GM19467 (cell line): ENCODE results near the gene SLC7A7.
A peak's percentile ranks its signal among the peaks of the same experiment; 100 is the strongest.
"Not testable (repeated sequence)": the region's sequence is repeated elsewhere in the genome, so short reads cannot be mapped to it uniquely, and the experiment has no call there.

ENCODE experiments used
- ATAC-seq: cut with Tn5 transposase; IDR thresholded peaks from one replicate; pipeline ENCODE4 v1.9.1; 2021; ENCODE audit warnings: mild to moderate bottlenecking, moderate library complexity; ENCODE audit not compliant: unreplicated experiment

SLC7A7 gene

GRCh38 chr14:22814941-22815713 is at the start of gene SLC7A7:
TSS of gene SLC7A7 (minus strand) at chr14:22815435. CDS start at chr14:22813398, 2,037 bp downstream.
- no peak for ATAC-seq

- ATAC-seq: no peak
These were observed 49.7 kb upstream of the SLC7A7 start for GRCh38 chr14:22864979-22865378.

- no peak for ATAC-seq
These were observed 46.4 kb upstream of the SLC7A7 start for GRCh38 chr14:22861651-22862050.

GRCh38 chr14:22860377-22860776 is 45.1 kb upstream of the SLC7A7 start:
- ATAC-seq: not testable (repeated sequence)

- no peak for ATAC-seq
These were observed 41.2 kb upstream of the SLC7A7 start for GRCh38 chr14:22856428-22856827.

DNA sequence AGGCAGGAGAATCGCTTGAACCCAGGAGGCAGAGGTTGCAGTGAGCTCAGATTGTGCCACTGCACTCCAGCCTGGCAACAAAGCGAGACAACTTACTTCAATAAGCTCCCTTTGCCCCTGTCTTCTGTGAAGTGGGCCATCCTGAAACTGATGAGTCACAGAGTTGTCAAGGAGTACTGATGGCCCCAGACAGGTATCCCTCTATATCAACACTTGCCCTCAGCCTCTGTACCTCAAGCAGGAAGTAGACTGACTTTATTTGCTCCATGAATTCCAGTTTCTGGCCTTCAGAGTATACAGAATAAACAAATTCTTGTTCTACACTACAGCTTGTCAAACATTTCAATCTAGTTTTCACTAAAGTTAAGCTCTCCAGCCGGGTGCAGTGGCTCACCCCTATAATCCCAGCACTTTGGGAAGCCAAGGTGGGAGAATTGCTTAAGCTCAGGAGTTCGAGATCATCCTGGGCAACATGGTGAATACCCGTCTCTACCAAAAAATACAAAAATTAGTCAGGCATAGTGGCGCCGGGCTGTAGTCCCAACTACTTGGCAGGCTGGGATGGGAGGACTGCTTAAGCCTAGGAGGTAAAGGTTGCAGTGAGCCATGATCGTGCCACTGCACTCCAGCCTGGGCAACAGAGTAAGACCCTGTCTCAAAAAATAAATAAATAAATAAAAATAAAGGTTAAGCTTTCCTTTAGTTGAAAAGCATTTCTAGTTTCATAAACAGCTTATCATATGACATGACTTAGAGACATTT is 39.9 kb upstream of the SLC7A7 start:
- no peak for ATAC-seq

- not testable (repeated sequence) for ATAC-seq
These were observed 39.1 kb upstream of the SLC7A7 start for GRCh38 chr14:22854296-22854695.

GRCh38 chr14:22852940-22853767 is 37.9 kb upstream of the SLC7A7 start:
- peak; percentile 50 for ATAC-seq

DNA sequence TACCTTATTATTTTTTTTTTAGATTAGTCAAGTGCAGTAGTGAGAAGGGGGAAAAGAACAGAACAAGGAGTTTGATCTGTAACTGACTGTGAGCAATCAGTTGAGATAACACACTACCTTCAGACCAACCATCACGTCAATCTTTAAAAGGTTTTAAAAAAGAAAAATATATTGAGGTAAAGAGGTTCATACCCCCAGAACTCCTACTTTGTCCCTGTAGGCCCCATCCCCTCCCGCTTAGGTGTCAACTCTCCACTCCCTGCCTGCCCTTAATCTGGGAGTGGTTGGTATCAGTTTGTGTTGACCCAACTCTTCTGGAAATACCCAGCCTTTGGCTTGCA is 37.3 kb upstream of the SLC7A7 start:
- ATAC-seq: no peak

GRCh38 chr14:22852178-22852577 is 36.9 kb upstream of the SLC7A7 start:
- not testable (repeated sequence) for ATAC-seq

DNA sequence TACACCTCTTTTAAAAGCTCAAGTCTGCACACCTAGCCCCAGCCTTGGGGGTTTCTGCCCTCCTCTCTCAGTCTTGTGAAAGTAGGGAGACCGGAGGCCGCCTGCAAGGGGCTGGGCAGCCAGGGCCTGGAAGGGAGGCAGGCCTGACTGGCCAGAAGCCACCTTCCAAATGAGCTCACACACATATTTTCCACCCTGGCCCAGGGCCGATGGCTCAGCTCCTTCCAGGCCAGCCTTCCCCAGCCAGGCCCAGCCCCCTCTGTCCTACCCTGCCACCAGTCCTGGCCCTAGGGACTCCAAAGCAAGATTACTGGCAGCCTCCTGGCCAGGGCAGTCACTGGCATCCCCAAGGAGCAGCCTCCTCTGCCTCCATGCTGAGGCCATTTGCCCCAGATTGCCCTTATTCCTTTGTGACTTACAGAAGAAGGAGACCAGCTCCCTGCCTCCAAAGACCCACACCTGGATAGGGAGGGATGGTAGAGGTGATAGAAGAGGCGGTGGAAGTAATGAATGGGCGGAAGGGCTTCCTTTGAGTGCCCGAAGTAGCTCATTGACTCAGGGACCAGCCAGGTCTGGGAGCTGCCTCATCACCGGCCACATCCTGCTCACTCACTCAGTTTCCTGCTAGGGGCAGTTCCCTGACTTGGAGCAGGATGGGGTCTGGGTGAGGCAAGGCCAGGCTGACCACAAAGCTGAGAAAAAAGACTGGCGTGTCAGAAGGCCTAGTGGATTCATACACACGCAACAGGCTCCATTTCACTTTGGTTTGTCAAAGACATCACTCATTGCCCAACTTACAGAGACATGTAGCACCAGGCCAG is 35.9 kb upstream of the SLC7A7 start:
- ATAC-seq: no peak

DNA sequence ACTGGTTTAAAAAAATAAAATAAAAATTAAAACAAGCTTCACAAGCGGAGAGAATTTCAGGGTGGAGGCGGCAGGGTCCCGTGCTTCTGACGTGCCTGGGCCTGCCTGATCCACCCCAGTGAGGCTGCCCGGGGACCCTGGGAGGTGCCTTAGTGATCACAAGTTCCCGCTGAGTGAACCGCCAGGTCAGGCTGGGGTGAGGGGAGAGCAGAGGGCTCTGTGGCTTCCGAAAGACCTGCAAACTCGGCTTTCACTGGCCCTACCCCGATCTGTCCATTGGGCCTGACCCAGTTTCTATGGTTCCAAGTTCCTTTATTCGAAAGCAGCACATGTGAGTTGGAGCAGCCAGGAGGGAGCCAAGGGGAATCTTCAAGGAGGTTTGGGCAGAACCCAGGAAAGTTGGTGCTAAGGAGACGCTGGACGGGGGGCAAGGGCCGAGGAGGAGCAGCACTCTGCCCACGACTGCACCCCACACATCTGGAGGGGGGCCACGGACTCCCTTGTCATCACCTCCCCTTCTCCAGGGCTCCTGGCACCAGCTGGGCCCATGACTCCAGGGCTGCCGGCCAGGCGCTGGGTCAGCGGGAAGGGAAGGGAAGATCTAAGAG is 34.1 kb upstream of the SLC7A7 start:
- ATAC-seq: no peak

DNA sequence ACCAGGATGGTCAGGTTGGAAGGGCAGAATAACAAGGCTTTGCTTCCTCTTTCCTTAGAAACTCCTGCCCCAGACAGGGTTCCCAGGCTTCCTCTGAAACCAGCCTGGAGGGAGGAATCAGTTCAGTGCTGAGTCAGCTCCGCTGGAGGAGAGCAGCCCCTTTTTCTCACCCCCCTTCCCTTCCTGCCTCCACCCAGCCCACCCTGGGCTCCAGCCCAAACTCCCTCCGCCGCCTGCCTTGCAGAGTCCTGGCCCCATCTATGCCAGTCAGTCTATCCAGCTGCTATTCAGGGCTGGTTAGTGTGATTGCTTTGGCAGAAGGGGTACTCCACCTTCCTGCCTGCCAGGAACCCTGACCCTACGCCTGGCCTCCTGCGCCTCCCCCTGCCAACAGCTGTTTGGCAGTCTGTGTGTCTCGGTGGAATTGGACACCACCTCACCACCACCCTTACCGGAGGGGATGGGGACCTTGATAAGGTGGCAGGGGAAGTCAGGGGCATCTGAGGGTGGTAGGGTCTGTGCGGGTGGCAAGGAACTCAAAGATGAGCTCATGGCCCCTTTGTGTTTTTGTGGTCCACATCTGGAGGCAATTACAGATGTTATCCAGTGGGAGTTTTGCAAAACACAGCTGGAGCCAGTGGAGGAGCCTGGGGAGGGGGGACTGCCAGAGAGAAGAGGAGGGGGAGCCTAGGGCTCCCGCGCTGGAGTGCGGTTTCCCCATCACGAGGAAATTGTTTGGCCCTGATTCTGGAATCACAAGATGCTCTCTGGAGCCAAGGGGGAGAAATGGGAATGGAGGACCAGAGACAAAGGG is 33.3 kb upstream of the SLC7A7 start:
- ATAC-seq: no peak

DNA sequence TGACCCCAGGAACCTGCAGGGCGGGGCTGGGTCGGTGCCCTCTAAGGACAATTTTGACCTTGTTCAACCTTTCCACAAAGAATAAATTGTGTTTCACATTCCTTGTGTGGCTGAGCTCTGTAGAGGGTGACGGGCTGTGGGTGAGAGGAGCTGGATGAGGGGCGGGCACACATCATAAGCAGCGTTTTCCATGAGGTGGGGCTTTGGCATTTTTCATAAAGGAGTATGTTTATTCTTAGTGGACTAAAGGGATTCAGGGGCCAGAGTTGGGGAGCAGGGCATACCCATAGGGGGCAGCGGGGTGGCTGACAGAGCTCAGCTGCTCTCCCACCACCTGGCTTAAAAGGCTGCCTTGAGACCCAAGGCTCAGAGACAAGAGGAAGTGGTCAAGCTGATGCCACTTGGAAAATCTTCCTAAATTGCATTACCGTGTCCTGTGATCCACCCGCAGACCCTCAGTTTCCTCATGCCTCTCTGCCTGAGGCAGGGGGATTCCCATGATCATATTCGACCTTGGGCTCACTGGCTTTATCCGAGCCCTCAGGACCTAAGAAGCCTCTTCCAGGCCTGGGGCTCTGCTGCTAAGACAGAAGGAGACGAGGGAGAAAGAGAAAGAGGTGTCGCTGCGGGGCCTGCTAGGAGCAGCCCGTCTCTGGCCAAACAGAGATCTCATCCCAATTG is 32.6 kb upstream of the SLC7A7 start:
- ATAC-seq: no peak

DNA sequence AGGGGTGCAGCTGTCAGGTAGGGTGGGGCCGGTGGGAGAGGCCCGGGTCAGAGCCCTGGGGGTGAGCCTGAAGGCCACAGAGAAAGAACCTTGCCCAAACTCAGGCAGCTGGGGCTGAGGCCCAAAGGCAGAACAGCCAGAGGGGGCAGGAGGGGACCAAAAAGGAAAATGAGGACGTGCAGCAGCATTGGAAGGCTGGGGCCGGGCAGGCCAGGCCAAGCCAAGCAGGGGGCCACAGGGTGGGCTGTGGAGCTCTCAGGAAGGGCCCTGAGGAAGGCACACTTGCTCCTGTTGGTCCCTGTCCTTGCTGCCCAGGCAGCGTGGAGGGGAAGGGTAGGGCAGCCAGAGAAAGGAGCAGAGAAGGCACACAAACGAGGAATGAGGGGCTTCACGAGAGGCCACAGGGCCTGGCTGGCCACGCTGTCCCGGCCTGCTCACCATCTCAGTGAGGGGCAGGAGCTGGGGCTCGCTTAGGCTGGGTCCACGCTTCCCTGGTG is 31.6 kb upstream of the SLC7A7 start:
- no peak for ATAC-seq

GRCh38 chr14:22845821-22846625 is 30.8 kb upstream of the SLC7A7 start:
- no peak for ATAC-seq

- ATAC-seq: no peak
These were observed 29.8 kb upstream of the SLC7A7 start for GRCh38 chr14:22845103-22845394.
